Endothelial cell (in vitro differentiated cells): ENCODE data around the gene CASZ1. TPM values are rescaled to one million over a fixed set of nuclear protein-coding genes. Genes with fewer than 3 reads are reported as not detected.

Source experiments
- DNase-seq: peaks from one replicate; pipeline ENCODE4 v3.0.0; 2021; ENCODE audit warnings: low spot score
- H3K27ac Mint-ChIP-seq: one replicate; pipeline ENCODE4 v1.8.0; 2021; ENCODE audit warnings: mixed read lengths, inconsistent platforms; ENCODE audit not compliant: unreplicated experiment
- H3K27me3 Mint-ChIP-seq: one replicate; pipeline ENCODE4 v1.8.0; 2021; ENCODE audit warnings: mild to moderate bottlenecking, moderate library complexity, mixed read lengths, inconsistent platforms; ENCODE audit not compliant: unreplicated experiment
- H3K36me3 Mint-ChIP-seq: one replicate; pipeline ENCODE4 v1.8.0; 2021; ENCODE audit warnings: mild to moderate bottlenecking, low read depth, mixed read lengths, inconsistent platforms; ENCODE audit not compliant: unreplicated experiment
- H3K4me1 Mint-ChIP-seq: one replicate; pipeline ENCODE4 v1.8.0; 2021; ENCODE audit warnings: mild to moderate bottlenecking, mixed read lengths, inconsistent platforms; ENCODE audit not compliant: unreplicated experiment
- H3K4me3 Mint-ChIP-seq: one replicate; pipeline ENCODE4 v1.8.0; 2021; ENCODE audit warnings: mild to moderate bottlenecking, mixed read lengths, inconsistent platforms; ENCODE audit not compliant: unreplicated experiment
- H3K9me3 Mint-ChIP-seq: one replicate; pipeline ENCODE4 v1.8.0; 2021; ENCODE audit warnings: mixed read lengths, inconsistent platforms; ENCODE audit not compliant: unreplicated experiment
- CTCF ChIP-seq: fragments of 200-600 bp; sonication (generic); IDR thresholded peaks from one replicate; pipeline ENCODE4 v1.5.0; 2021; ENCODE audit warnings: antibody characterized with exemption; ENCODE audit not compliant: unreplicated experiment
- total RNA-seq: library from RNA; stranded (reverse); fragmentation: NEBNext Ultra II Directional; extraction: Animal tissue kit (Norgen Biotek cat#: 25700); gene quantifications from one replicate; pipeline ENCODE4 v1.2.1, GENCODE V29; 2021; ENCODE audit not compliant: unreplicated experiment

The CASZ1 gene
- total RNA-seq, 1 donor from 2014 or later: 6.3 TPM

GRCh38 chr1:10696977-10697376 lies 99.5 kb downstream of the CASZ1 start:
- DNase-seq: no peak
- Mint-ChIP-seq H3K4me1 (peaks cover 5% of the 10 kb centered on the region), H3K9me3 (no peaks in the 10 kb centered on the region), H3K27me3 (peaks cover 19% of the 10 kb centered on the region), H3K27ac (no peak overlapping the region), H3K4me3 (no peak overlapping the region), H3K36me3 (no peaks in the 10 kb centered on the region)
- TF ChIP-seq CTCF: no peak

GRCh38 chr1:10694633-10695627 lies 101.5 kb downstream of the CASZ1 start:
- DNase-seq: peak; percentile 76
- Mint-ChIP-seq H3K4me1 (peaks cover 5% of the 10 kb centered on the region), H3K36me3 (no peaks in the 10 kb centered on the region), H3K27me3 (peaks cover 17% of the 10 kb centered on the region), H3K4me3 (peak overlapping the region; percentile 90), H3K9me3 (no peaks in the 10 kb centered on the region), H3K27ac (no peak overlapping the region)
- TF ChIP-seq CTCF: no peak

DNA sequence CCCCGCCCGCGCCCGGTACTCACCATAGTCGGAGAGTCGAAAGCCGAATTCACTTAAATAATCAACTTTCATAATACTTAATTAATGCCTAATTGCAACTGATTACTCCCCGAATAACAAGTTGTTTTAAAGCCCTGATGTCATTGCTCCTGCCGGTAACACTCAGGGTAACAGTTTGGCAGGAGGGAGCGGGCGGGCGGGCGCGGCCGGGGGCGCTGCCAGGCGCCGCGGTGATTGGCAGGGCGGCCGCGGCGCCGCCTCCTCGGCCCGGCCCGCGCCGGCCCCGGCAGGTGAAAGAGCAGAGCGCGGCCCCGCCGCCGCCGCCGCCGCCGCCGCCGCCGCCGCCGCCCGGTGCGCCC lies 102.2 kb downstream of the CASZ1 start:
- DNase-seq: no peak

DNA sequence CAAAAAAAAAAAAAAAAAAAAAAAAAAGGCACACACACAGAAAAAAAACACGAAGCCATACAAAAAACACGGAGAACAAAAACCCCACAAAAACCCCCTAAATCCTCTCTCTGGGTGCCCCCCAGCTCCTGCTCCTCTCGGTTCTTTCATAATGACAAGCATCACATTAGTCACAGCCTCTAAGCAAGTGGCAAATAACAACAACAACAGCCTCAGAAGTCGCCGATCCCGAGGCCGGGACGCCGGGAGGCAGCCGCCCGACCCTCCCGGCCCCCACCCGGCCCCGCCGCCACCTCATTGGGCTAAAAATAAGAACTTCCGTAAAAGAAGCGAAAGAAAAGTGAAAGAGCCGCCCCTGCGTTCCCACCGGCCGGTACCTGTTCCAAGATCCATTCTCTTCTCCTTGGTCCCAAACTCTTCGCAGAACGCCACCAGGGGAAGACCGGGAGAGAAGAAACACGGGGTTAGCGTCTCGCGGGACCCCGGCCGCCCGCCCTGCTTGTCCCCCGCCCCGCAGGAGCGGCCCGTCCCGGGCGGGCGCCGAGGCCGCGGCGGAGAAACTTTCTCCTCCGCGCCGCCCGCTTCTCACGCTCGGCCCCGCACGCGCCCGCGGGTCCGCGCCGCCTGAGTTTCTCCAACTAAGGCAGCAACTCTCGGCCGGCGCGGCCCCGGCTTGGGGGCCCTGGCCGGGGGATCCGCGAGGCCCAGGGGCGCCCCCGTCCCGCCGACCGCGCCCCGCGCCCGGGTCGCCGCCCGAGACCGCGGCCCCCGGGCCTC lies 102.8 kb downstream of the CASZ1 start:
- H3K4me3 Mint-ChIP-seq: peak overlapping the region; percentile 90
- TF ChIP-seq CTCF: no peak
- no peak overlapping the region for H3K27ac Mint-ChIP-seq
- no peaks in the 10 kb centered on the region for H3K36me3 Mint-ChIP-seq
- H3K27me3 Mint-ChIP-seq: peaks cover 14% of the 10 kb centered on the region
- no peaks in the 10 kb centered on the region for H3K9me3 Mint-ChIP-seq
- DNase-seq: peak; percentile 41
- peaks cover 9% of the 10 kb centered on the region for H3K4me1 Mint-ChIP-seq

More for the DNA sequence above, 102.2 kb downstream of the CASZ1 start:
- no peak for TF ChIP-seq CTCF
- Mint-ChIP-seq H3K9me3 (no peaks in the 10 kb centered on the region), H3K27me3 (peaks cover 14% of the 10 kb centered on the region), H3K4me1 (peaks cover 9% of the 10 kb centered on the region), H3K36me3 (no peaks in the 10 kb centered on the region), H3K27ac (no peak overlapping the region), H3K4me3 (peak overlapping the region; percentile 84)
